Activated T-cell treated with anti-CD3 and anti-CD28 coated beads for 48 hours (primary cell): Measurements from ENCODE around the gene AJAP1.

Source experiments
- DNase-seq: peaks from one replicate; pipeline ENCODE4 v3.0.0-alpha.2; 2020; ENCODE audit warnings: low read depth

Gene AJAP1

GRCh38 chr1:4771721-4772120 lies 117.3 kb downstream of the AJAP1 start:
- DNase-seq, result no peak

- no peak for DNase-seq
Measured at GRCh38 chr1:4772294-4773010, 118.0 kb downstream of the AJAP1 start.

- DNase-seq, result no peak
Measured at GRCh38 chr1:4773226-4773625, 118.8 kb downstream of the AJAP1 start.

GRCh38 chr1:4775506-4775905 lies 121.1 kb downstream of the AJAP1 start:
- no peak for DNase-seq

- DNase-seq, result no peak
Measured at GRCh38 chr1:4778056-4778455, 123.6 kb downstream of the AJAP1 start.

GRCh38 chr1:4781646-4782045 lies 127.2 kb downstream of the AJAP1 start:
- DNase-seq, result no peak

- no peak for DNase-seq
Measured at GRCh38 chr1:4784761-4785160, 130.4 kb downstream of the AJAP1 start.

GRCh38 chr1:4786055-4786454 lies 131.6 kb downstream of the AJAP1 start:
- DNase-seq, result no peak

GRCh38 chr1:4787551-4787950 lies 133.1 kb downstream of the AJAP1 start:
- DNase-seq, result no peak

GRCh38 chr1:4792565-4792964 lies 138.2 kb downstream of the AJAP1 start:
- DNase-seq, result no peak

GRCh38 chr1:4794020-4794780 lies 139.8 kb downstream of the AJAP1 start:
- no peak for DNase-seq

GRCh38 chr1:4796161-4797015 lies 142.0 kb downstream of the AJAP1 start:
- no peak for DNase-seq

GRCh38 chr1:4797016-4797410 lies 142.6 kb downstream of the AJAP1 start:
- no peak for DNase-seq

GRCh38 chr1:4797429-4797828 lies 143.0 kb downstream of the AJAP1 start:
- no peak for DNase-seq

GRCh38 chr1:4801192-4801924 lies 146.9 kb downstream of the AJAP1 start:
- DNase-seq, result no peak

- DNase-seq, result no peak
Measured at GRCh38 chr1:4802024-4802423, 147.6 kb downstream of the AJAP1 start.

GRCh38 chr1:4803335-4803734 lies 148.9 kb downstream of the AJAP1 start:
- no peak for DNase-seq

- DNase-seq, result no peak
Measured at GRCh38 chr1:4805987-4806386, 151.6 kb downstream of the AJAP1 start.

- no peak for DNase-seq
Measured at GRCh38 chr1:4820543-4820942, 166.1 kb downstream of the AJAP1 start.

GRCh38 chr1:4825800-4826450 lies 171.5 kb downstream of the AJAP1 start:
- no peak for DNase-seq

- DNase-seq, result no peak
Measured at GRCh38 chr1:4830707-4831106, 176.3 kb downstream of the AJAP1 start.

GRCh38 chr1:4836574-4836973 lies 182.2 kb downstream of the AJAP1 start:
- no peak for DNase-seq
